HG03139 (cell line): ENCODE measurements around the gene ACSF2.

ENCODE experiments used
- ATAC-seq: cut with Tn5 transposase; IDR thresholded peaks from one replicate; pipeline ENCODE4 v1.9.1; 2021; ENCODE audit not compliant: unreplicated experiment

ACSF2 gene

GRCh38 chr17:50476545-50477315, 50.7 kb downstream of the ACSF2 start:
- no peak for ATAC-seq

- no peak for ATAC-seq
Observed at GRCh38 chr17:50477976-50478375, 52.0 kb downstream of the ACSF2 start.

GRCh38 chr17:50478391-50479381, 52.7 kb downstream of the ACSF2 start, which contains the start of gene RSAD1:
RSAD1 (plus strand) TSS chr17:50478860; CDS start chr17:50478885, 25 bp downstream.
- ATAC-seq: peak; percentile 83

GRCh38 chr17:50479522-50480141, 53.6 kb downstream of the ACSF2 start:
- ATAC-seq: no peak

GRCh38 chr17:50480142-50480764, 54.2 kb downstream of the ACSF2 start:
- no peak for ATAC-seq

- ATAC-seq: no peak
Observed at GRCh38 chr17:50480854-50481490, 55.0 kb downstream of the ACSF2 start.

GRCh38 chr17:50481648-50482047, 55.6 kb downstream of the ACSF2 start:
- ATAC-seq: no peak

- no peak for ATAC-seq
Observed at GRCh38 chr17:50482110-50482509, 56.1 kb downstream of the ACSF2 start.

- ATAC-seq: no peak
Observed at GRCh38 chr17:50482516-50482915, 56.5 kb downstream of the ACSF2 start.

- ATAC-seq: no peak
Observed at GRCh38 chr17:50483266-50483665, 57.2 kb downstream of the ACSF2 start.

- no peak for ATAC-seq
Observed at GRCh38 chr17:50484386-50485155, 58.6 kb downstream of the ACSF2 start.

GRCh38 chr17:50487213-50488096, 61.4 kb downstream of the ACSF2 start:
- ATAC-seq: no peak

- no peak for ATAC-seq
Observed at GRCh38 chr17:50488880-50489279, 62.9 kb downstream of the ACSF2 start.

- no peak for ATAC-seq
Observed at GRCh38 chr17:50491505-50491904, 65.5 kb downstream of the ACSF2 start.

- no peak for ATAC-seq
Observed at GRCh38 chr17:50492214-50492613, 66.2 kb downstream of the ACSF2 start.

GRCh38 chr17:50493744-50494143, 67.7 kb downstream of the ACSF2 start:
- ATAC-seq: no peak

- ATAC-seq: no peak
Observed at GRCh38 chr17:50495217-50495823, 69.3 kb downstream of the ACSF2 start.

- ATAC-seq: no peak
Observed at GRCh38 chr17:50495918-50496317, 69.9 kb downstream of the ACSF2 start.
